ENCODE measurements around the gene ST3GAL3. TPM values are rescaled to one million over a fixed set of nuclear protein-coding genes. Genes with fewer than 3 reads are reported as not detected.

ST3GAL3 gene
- total and polyA plus RNA-seq, 10 of the 15 experiments (the other 5 are each of a cell fraction or from before 2014, with no cell fraction given) = 1.2 to 19.3 (median 11.0) TPM

- TF ChIP-seq SMARCA5 (IDR thresholded peaks at IDR 0.05) = peak; percentile 67
- TF ChIP-seq ZSCAN29 (IDR thresholded peaks at IDR 0.05) = no peak
- TF ChIP-seq TCF3 (IDR thresholded peaks at IDR 0.05; ENCODE audit: borderline replicate concordance, insufficient read depth, low read depth, low read length) = peak; percentile 11; the same call in 1 of the 2 replicates
- no peak for TF ChIP-seq TARDBP (IDR thresholded peaks at IDR 0.05; ENCODE audit: borderline replicate concordance)
- peak; percentile 83; the same call in 1 of the 2 replicates for TF ChIP-seq POLR2AphosphoS2 (IDR thresholded peaks at IDR 0.05; ENCODE audit: low read depth, low read length)
- TF ChIP-seq TBL1XR1 (IDR thresholded peaks at IDR 0.05; ENCODE audit: low read depth, low read length) = 0 out of 2 replicates have a peak, but pooled peaks have one; percentile 12
- no peak for TF ChIP-seq ZBED1 (IDR thresholded peaks at IDR 0.05; ENCODE audit: borderline replicate concordance)
- TF ChIP-seq SUPT20H (IDR thresholded peaks at IDR 0.05; ENCODE audit: borderline replicate concordance, control insufficient read depth, low read depth, low read length) = no peak
- TF ChIP-seq ZNF207 (IDR thresholded peaks at IDR 0.05; ENCODE audit: borderline replicate concordance) = no peak; the same call in 1 of the 2 replicates
- TF ChIP-seq TAF1 (IDR thresholded peaks at IDR 0.05; ENCODE audit: borderline replicate concordance, low read depth, low read length) = no peak
Observed at GRCh38 chr1:43974443-43975248, 267.3 kb downstream of the ST3GAL3 start, which contains the start of gene ATP6V0B (continued).

GRCh38 chr1:43975249-43975961 is 268.1 kb downstream of the ST3GAL3 start:
- H3K4me3 ChIP-seq = peak overlapping the region; percentile 95
- CTCF ChIA-PET = interaction anchor here (0.6 to 1.0 kb wide), 6 partner anchors 14 to 62 kb away, joined by 3 to 4 read pairs (median 3); no protein-coding TSS in a partner anchor
- no peak for FAIRE-seq
- no peaks in the 10 kb centered on the region for H3K27me3 ChIP-seq (replicated peaks in 1 of 2; ENCODE audit: control insufficient read depth in 2 of 2, insufficient read depth in 2 of 2, low read length in 1 of 2)
- BruUV-seq (replicated peaks) = TSS peak; percentile 59
- H3K36me3 ChIP-seq (ENCODE audit: control insufficient read depth in 2 of 2, insufficient read depth in 2 of 2, low read length in 1 of 2) = peaks cover 11 to 15% of the 10 kb centered on the region in 2 experiments
- H3K27ac ChIP-seq (ENCODE audit: control insufficient read depth, insufficient read depth) = peak overlapping the region; percentile 73
- peak overlapping the region; percentile 84 for H3K4me2 ChIP-seq (ENCODE audit: control insufficient read depth, insufficient read depth)
- WGBS (ENCODE audit: insufficient coverage, insufficient replicate concordance, low lambda C conversion rate, missing lambda C conversion rate) = under 1% methylated on average over 25 of the region's 34 CpGs
- RAD21 ChIA-PET (ENCODE audit: unreplicated experiment) = interaction anchor here (1.1 to 3.0 kb wide), 4 partner anchors 15 to 212 kb away, joined by 3 to 10 read pairs (median 4); partner anchors contain the start of gene IPO13
- DNase-seq (ENCODE audit: low read depth, low spot score) = no peak
- H3K9ac ChIP-seq (ENCODE audit: control insufficient read depth, insufficient read depth, low read length) = peak overlapping the region; percentile 88
- peak overlapping the region; percentile 92 for H2AFZ ChIP-seq (ENCODE audit: control insufficient read depth, low read depth, low read length)
- no peaks in the 10 kb centered on the region for H4K20me1 ChIP-seq (ENCODE audit: control insufficient read depth, insufficient read depth)
- H3K9me3 ChIP-seq (replicated peaks; ENCODE audit: control insufficient read depth, insufficient read depth, low read length) = no peaks in the 10 kb centered on the region
- POLR2A ChIA-PET = interaction anchor here (0.5 to 3.8 kb wide), 10 partner anchors 15 to 1317 kb away, joined by 3 to 18 read pairs (median 3); partner anchors contain the start of genes CCDC24, IPO13 and PPIH
- H3K4me1 ChIP-seq (ENCODE audit: control insufficient read depth, insufficient read depth, low read length) = peaks cover 37% of the 10 kb centered on the region
- peak; percentile 15 for ATAC-seq
- in situ Hi-C loops (cut with MboI) = no loop called here
- intact Hi-C loops (cut with micrococcal nuclease; ENCODE audit: unreplicated experiment) = loop anchor here (2.0 kb wide), 1 partner anchor 29 kb away; the partner anchor contains the start of gene IPO13
- peaks cover 53% of the 10 kb centered on the region for H3K79me2 ChIP-seq (ENCODE audit: control insufficient read depth, insufficient read depth, low read length)
- SMC1A ChIA-PET (ENCODE audit: uncharacterized antibody, unreplicated experiment) = interaction anchor here (0.8 to 1.5 kb wide), 7 partner anchors 15 to 1158 kb away, joined by 3 to 4 read pairs (median 3); partner anchors contain the start of gene SVBP
- TF ChIP-seq SKIL (IDR thresholded peaks at IDR 0.05; ENCODE audit: low read depth, poor library complexity, severe bottlenecking) (no peak), RELB (IDR thresholded peaks at IDR 0.05; ENCODE audit: low read depth) (0 out of 2 replicates have a peak, but pooled peaks have one; percentile 15), RUNX3 (IDR thresholded peaks at IDR 0.05; ENCODE audit: low read length) (peak; percentile 21; the same call in 1 of the 2 replicates), YY1 (IDR thresholded peaks at IDR 0.05; ENCODE audit: low read depth, low read length) (peak; percentile 50; the same call in 1 of the 2 replicates), PKNOX1 (IDR thresholded peaks at IDR 0.05) (no peak)

All from GM12878 (cell line).